Activated CD4-positive, alpha-beta T cell treated with anti-CD3 and anti-CD28 coated beads, Interleukin-2, amount 10 ng/mL, durations not matched to agents 24 days and 14 days (primary cell): ENCODE results near the gene URB1. TPM values are rescaled to one million over a fixed set of nuclear protein-coding genes. Genes with fewer than 3 reads are reported as not detected.
"Not testable (repeated sequence)": the region's sequence is repeated elsewhere in the genome, so short reads cannot be mapped to it uniquely, and the experiment has no call there.

ENCODE experiments used
- DNase-seq: peaks from one replicate; pipeline ENCODE4 v3.0.0; 2022
- H3K27ac Mint-ChIP-seq: one replicate; pipeline ENCODE4 v1.8.0; 2022; ENCODE audit warnings: mild to moderate bottlenecking, mixed read lengths
- H3K27me3 Mint-ChIP-seq: one replicate; pipeline ENCODE4 v1.8.0; 2022; ENCODE audit warnings: mixed read lengths
- H3K36me3 Mint-ChIP-seq: one replicate; pipeline ENCODE4 v1.8.0; 2022; ENCODE audit warnings: low read depth, mild to moderate bottlenecking, mixed read lengths
- H3K4me1 Mint-ChIP-seq: one replicate; pipeline ENCODE4 v1.8.0; 2021; ENCODE audit warnings: mixed read lengths
- H3K4me3 Mint-ChIP-seq: one replicate; pipeline ENCODE4 v1.8.0; 2022; ENCODE audit warnings: mild to moderate bottlenecking, moderate library complexity, mixed read lengths
- H3K9me3 Mint-ChIP-seq: one replicate; pipeline ENCODE4 v1.8.0; 2021; ENCODE audit warnings: mixed read lengths
- intact Hi-C: fragments of 100-400 bp; cut with micrococcal nuclease; formaldehyde crosslinking; loops from one replicate; pipeline ENCODE4 v1.15.1; 2023
- total RNA-seq: library from RNA; stranded (reverse); gene quantifications from 2 replicates; pipeline ENCODE4 v1.2.3, GENCODE V29; 2022

URB1 gene
- total RNA-seq, 1 donor from 2014 or later = 41.7 TPM

DNA sequence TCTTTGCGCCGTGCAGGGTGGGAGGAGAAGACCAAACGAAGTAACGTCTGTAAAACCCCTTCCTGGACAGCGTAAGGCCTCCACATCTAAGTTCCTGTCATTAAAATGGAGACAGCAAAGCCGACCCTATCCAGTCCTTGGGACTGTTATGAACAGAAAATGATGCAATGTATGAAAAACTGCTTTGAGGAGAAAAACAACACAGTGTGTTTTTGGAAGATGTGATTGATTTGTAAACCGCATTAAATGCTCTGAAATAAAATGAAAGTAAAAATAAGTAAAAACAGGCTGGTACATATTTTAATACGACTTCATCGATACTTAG, 827 bp upstream of the URB1 start:
- no peaks in the 10 kb centered on the region for H3K9me3 Mint-ChIP-seq
- H3K4me3 Mint-ChIP-seq = peak overlapping the region; percentile 93
- no peak for DNase-seq
- peaks cover 30% of the 10 kb centered on the region for H3K4me1 Mint-ChIP-seq
- peak overlapping the region; percentile 89 for H3K27ac Mint-ChIP-seq
- peaks cover 12% of the 10 kb centered on the region for H3K27me3 Mint-ChIP-seq
- H3K36me3 Mint-ChIP-seq = peaks cover 19% of the 10 kb centered on the region
- intact Hi-C loops = loop anchor here (1.0 to 2.0 kb wide), 5 partner anchors 18 to 333 kb away; partner anchors contain the start of genes CFAP298 and MIS18A

DNA sequence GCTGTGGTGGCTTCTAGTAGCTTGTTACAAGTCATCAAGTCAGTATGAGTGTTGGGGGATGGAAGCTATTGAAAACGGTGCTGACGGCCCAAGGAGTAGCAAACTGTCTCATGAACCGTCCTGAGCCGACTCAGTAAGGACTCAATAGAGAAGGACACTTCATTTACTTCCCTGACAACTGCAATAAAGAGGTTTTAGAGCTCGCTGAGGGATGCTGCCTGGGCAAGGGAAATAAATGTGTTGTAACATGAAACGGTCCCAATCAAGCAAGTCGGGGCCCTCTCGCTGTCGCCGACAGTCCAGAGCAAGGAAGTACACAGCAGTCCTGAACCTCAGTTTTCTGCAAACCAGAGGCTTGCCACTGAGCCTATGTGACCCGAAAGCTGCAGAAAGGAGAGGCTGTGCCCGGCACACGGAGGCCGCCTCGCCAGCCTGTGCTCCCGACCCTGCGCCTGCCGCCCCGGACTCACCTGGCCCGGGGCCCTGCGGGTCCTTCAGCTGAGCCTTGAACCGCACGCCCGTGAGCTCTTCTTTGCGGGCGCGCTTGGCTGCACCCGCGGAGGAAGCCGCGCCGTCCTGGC, 423 bp downstream of the URB1 start:
- no peak for DNase-seq

DNA sequence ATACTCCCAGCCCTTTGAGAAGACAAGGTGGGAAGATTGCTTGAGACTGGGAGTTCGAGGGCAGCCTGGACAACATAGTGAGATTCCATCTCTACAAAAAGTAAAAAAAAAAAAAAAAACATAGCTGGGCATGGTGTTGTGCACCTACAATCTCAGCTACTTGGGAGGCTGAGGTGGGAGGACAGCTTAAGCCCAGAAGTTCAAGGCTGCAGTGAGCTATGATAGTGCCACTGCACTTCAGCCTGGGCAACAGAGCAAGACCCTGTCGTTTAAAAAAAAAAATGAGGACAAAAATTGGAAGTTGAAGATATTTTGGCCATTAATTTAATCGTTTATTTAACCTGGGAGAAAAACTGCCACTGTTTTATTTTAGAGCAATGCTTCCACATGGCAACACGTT, 1.1 kb downstream of the URB1 start:
- Mint-ChIP-seq H3K36me3 (peaks cover 27% of the 10 kb centered on the region), H3K4me1 (peaks cover 36% of the 10 kb centered on the region), H3K4me3 (peak overlapping the region; percentile 93), H3K27ac (peak overlapping the region; percentile 54), H3K27me3 (peaks cover 6% of the 10 kb centered on the region), H3K9me3 (no peaks in the 10 kb centered on the region)
- DNase-seq = no peak
- intact Hi-C loops = loop anchor here (2.0 kb wide), 3 partner anchors 113 to 335 kb away; partner anchors contain the start of gene MIS18A

More for the DNA sequence above, 423 bp downstream of the URB1 start:
- Mint-ChIP-seq H3K9me3 (no peaks in the 10 kb centered on the region), H3K4me1 (peaks cover 33% of the 10 kb centered on the region), H3K27ac (peak overlapping the region; percentile 89), H3K27me3 (peaks cover 6% of the 10 kb centered on the region), H3K4me3 (peak overlapping the region; percentile 93), H3K36me3 (peaks cover 23% of the 10 kb centered on the region)
- intact Hi-C loops = loop anchor here (2.0 kb wide), 3 partner anchors 114 to 334 kb away; partner anchors contain the start of gene MIS18A

DNA sequence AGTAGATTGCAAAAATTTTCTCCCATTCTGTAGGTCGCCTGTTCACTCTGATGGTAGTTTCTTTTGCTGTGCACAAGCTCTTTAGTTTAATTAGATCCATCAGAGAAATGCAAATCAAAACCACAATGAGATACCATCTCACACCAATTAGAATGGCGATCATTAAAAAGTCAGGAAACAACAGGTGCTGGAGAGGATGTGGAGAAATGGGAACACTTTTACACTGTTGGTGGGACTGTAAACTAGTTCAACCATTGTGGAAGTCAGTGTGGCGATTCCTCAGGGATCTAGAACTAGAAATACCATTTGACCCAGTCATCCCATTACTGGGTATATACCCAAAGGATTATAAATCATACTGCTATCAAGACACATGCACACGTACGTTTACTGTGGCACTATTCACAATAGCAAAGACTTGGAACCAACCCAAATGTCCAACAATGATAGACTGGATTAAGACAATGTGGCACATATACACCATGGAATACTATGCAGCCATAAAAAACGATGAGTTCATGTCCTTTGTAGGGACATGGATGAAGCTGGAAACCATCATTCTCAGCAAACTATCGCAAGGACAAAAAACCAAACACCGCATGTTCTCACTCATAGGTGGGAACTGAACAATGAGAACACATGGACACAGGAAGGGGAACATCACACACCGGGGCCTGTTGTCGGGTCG, 2.1 kb downstream of the URB1 start:
- H3K9me3 Mint-ChIP-seq, H3K27me3 Mint-ChIP-seq, DNase-seq, intact Hi-C loops, H3K27ac Mint-ChIP-seq: not testable (repeated sequence)
- H3K4me1 Mint-ChIP-seq = peaks cover 37% of the 10 kb centered on the region
- peak overlapping the region; percentile 25 for H3K4me3 Mint-ChIP-seq
- H3K36me3 Mint-ChIP-seq = peaks cover 28% of the 10 kb centered on the region

DNA sequence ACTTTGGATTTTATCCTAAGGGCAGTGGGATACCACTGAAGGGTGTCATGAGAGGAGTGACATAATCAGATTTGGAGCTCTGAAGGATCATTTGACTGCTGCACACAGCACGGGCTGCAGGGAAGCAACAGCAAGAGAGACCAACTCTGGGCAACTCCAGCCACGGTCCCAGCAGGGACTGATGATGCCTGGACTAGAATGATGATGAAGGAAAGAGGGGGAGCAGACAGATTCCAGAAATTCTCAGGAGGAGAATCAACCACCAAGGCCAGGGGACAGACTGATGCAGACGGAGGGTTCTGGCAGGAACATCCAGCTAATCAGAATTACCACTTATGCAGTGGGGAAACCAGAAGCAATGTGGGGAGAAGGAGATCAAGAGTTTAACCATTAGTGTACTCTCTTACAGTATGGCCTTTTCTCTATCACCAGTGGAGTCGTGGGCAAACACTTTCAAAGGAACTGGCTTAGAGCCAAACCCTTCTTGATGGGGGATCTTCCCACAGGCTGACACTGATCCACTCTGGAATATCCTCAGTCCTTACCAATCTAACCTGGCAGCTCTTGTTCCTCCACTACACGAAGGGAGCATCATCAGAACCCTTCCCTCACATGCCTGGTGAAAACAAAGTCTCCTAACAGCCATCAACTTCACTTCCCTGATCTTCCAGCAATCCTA, 3.3 kb downstream of the URB1 start:
- Mint-ChIP-seq H3K4me1 (peaks cover 42% of the 10 kb centered on the region), H3K9me3 (no peaks in the 10 kb centered on the region), H3K27me3 (no peaks in the 10 kb centered on the region), H3K27ac (no peak overlapping the region), H3K36me3 (peaks cover 38% of the 10 kb centered on the region), H3K4me3 (peak overlapping the region; percentile 8)
- intact Hi-C loops = no loop called here
- DNase-seq = no peak

DNA sequence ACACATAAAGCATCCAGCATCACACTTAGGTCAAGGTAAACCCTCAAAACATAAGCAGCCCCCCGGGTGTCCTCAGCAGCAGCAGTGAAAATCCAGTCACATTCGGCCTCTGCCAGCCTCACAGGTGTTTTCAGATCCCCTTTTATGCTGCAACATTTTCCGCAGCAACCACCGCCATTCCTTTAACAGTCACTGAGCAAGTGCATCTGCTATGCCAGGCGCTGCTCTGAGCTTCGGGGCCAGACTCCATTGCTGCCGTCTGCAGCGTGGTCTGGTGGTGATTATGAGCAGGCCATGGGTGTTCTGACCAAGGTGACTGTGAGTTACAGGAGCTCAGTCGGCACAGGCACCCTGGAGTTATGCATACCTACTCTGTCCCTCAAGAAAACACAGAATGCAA, 4.5 kb downstream of the URB1 start:
- H3K36me3 Mint-ChIP-seq = peaks cover 46% of the 10 kb centered on the region
- no peak overlapping the region for H3K27ac Mint-ChIP-seq
- H3K27me3 Mint-ChIP-seq = no peaks in the 10 kb centered on the region
- DNase-seq = no peak
- intact Hi-C loops = no loop called here
- no peak overlapping the region for H3K4me3 Mint-ChIP-seq
- peaks cover 34% of the 10 kb centered on the region for H3K4me1 Mint-ChIP-seq
- H3K9me3 Mint-ChIP-seq = no peaks in the 10 kb centered on the region

DNA sequence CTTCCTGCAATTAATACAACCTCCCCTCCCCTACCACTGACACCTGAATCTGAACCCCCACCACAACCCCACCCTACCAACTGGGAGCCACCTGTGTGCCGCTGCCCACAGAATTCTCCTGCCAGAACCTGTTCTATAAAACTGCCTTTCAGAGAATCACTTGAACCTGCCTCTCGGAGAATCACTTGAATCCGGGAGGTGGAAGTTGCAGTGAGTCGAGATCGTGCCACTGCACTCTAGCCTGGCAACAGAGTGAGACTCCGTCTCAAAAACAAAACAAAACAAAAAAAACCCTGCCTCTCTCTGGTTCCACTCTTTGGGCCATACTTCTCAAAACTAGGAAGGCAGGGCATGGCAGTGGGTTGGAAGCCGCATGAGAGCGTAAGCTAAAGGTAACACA, 5.7 kb downstream of the URB1 start:
- Mint-ChIP-seq H3K9me3 (no peaks in the 10 kb centered on the region), H3K27ac (peak overlapping the region; percentile 32), H3K4me1 (peaks cover 33% of the 10 kb centered on the region), H3K36me3 (peaks cover 58% of the 10 kb centered on the region), H3K4me3 (no peak overlapping the region), H3K27me3 (no peaks in the 10 kb centered on the region)
- DNase-seq = no peak
- intact Hi-C loops = no loop called here

DNA sequence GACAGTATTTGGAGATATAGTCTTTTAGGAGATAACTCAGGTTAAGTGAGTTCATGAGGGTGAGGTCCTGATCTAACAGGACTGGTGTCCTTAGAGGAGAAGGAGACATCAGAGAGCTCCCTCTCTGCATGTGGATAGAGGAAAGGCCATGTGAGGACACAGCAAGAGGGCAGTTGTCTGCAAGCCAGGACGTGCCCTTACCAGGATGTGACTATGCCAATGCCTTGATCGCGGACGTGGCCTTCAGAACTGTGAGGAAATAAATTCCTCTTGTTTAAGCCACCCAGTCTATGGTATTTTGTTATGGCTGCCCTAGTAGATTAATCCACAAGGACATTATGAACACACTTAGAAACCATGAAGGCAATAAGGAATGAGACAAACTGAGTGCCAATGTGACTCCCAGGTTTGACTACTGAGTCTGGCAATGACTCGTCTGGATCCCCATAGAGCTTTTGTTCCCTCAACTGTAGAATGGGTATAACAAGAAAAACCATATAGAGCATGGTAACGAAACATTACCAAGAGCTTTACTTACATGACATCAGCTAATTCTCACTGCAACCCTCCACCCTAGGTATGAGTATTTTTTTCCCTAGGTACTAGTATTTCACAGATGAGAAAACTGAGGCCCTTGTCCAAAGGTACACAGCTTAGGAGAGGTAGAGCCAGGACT, 6.5 kb downstream of the URB1 start:
- Mint-ChIP-seq H3K9me3 (no peaks in the 10 kb centered on the region), H3K4me3 (no peak overlapping the region), H3K36me3 (peaks cover 58% of the 10 kb centered on the region), H3K4me1 (peaks cover 27% of the 10 kb centered on the region), H3K27me3 (no peaks in the 10 kb centered on the region), H3K27ac (no peak overlapping the region)
- DNase-seq = no peak
- intact Hi-C loops = no loop called here

DNA sequence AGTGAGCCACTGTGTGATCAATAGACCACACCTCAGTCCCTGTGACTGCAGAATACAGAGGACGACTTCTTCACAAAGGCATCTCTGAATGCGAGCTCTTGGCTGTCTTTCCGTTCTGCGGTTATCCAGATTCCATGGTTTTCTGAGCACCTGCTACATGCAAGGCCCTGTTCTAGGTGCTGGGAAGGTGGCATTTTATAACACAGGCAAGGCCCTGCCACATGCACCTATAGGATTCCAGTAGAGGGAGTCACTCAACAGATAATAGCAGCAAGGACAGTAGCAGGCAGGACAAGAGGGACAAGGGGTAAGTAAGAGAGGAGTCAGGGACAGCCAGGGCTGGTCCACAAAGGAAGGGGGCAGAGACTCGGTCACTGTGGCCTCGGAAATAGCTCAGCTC, 9.0 kb downstream of the URB1 start:
- H3K9me3 Mint-ChIP-seq = no peaks in the 10 kb centered on the region

DNA sequence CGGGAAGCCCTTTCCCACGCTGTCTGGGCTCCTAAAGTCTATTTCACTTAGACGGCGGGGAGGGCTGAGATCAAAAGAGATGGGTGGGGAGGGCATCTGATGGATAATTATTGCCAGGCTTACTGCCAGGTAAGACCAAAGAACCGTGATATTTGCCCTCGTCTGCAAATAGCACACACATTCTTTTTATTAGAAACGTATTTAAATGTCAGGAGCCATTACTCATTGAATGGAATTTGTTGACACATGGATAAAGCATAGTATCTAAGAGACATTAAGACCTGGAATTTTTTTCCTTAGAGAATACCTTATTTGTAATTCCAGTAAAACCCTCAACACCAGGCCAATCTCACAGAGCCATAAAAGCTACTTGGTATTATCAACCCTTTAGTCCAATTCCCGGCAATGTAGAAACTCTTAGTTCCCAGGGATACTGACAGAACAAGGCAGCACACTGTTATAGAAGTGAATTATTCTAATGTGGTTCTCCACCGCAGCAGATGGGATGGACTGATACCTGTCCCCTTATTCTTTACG, 10.6 kb downstream of the URB1 start:
- intact Hi-C loops = no loop called here

More for the DNA sequence above, 9.0 kb downstream of the URB1 start:
- H3K27ac Mint-ChIP-seq = no peak overlapping the region
- no peaks in the 10 kb centered on the region for H3K27me3 Mint-ChIP-seq
- no peak for DNase-seq
- intact Hi-C loops = no loop called here
- H3K4me1 Mint-ChIP-seq = peaks cover 14% of the 10 kb centered on the region
- H3K4me3 Mint-ChIP-seq = no peak overlapping the region
- peaks cover 62% of the 10 kb centered on the region for H3K36me3 Mint-ChIP-seq

DNA sequence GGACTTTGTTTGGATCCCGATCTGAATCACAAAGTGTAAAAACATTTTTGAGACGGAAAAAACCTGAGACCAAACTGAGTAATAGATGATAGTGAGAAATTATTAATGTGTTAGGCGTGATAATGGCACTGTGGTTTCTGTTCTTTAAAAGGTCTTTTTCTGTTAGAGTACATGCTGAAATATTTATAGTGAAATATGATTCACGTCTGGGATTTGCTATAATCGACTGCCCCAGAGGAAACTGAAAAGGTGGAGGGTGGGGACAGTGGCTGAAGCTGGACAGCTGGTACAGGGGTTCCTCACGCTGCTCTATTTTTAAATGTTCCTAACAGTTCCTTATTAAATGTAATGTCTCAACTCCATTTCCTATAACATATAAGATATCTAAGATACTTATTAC, 11.2 kb downstream of the URB1 start:
- intact Hi-C loops = no loop called here
- DNase-seq = no peak
- H3K4me3 Mint-ChIP-seq = no peak overlapping the region
- no peaks in the 10 kb centered on the region for H3K27me3 Mint-ChIP-seq
- H3K9me3 Mint-ChIP-seq = no peaks in the 10 kb centered on the region
- H3K27ac Mint-ChIP-seq = no peak overlapping the region
- H3K36me3 Mint-ChIP-seq = peaks cover 70% of the 10 kb centered on the region
- peaks cover 6% of the 10 kb centered on the region for H3K4me1 Mint-ChIP-seq

More for the DNA sequence above, 10.6 kb downstream of the URB1 start:
- H3K27me3 Mint-ChIP-seq = no peaks in the 10 kb centered on the region
- peaks cover 68% of the 10 kb centered on the region for H3K36me3 Mint-ChIP-seq
- H3K4me1 Mint-ChIP-seq = peaks cover 9% of the 10 kb centered on the region
- H3K27ac Mint-ChIP-seq = peak overlapping the region; percentile 53
- no peak for DNase-seq
- H3K4me3 Mint-ChIP-seq = no peak overlapping the region
- no peaks in the 10 kb centered on the region for H3K9me3 Mint-ChIP-seq

DNA sequence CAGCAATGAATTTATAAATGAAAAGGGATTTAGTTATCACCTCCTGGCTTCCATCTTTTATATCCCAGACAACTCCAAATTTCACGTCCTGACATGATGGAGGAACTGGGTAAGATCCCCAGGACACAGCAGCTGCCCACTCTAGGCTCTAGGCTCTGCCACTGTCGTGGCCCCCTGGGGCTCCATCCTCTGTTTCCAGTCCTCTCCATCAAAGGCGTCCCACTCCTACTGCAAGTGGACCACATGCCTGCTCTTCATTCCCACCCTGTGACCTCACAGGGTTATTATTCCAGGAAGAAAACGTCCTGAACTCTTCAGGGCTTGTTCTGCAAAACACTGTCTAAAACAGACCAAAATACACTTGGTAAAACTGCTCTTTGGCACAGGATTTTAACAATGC, 11.9 kb downstream of the URB1 start:
- Mint-ChIP-seq H3K36me3 (peaks cover 75% of the 10 kb centered on the region), H3K27me3 (no peaks in the 10 kb centered on the region), H3K27ac (no peak overlapping the region), H3K9me3 (no peaks in the 10 kb centered on the region), H3K4me1 (peaks cover 6% of the 10 kb centered on the region), H3K4me3 (no peak overlapping the region)
- DNase-seq = no peak
- intact Hi-C loops = no loop called here

DNA sequence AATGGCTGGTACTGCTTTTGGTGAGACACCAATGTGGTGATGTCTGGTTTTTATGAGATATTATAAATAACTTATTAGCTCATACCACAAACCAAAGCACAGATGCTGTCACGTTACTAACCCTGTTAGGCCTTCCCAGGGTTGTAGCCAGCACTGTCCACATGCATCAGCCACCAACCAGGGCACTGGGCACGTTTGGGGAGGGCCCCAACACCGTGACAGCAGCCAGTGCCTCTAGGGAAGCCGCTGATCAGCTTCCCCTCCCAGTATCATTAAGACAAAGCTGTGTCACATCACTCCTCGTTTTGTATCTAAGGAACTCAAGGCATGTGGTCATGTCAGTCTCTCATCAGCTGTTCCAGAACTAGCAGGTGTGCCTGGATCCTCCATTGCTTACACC, 13.9 kb downstream of the URB1 start:
- H3K27me3 Mint-ChIP-seq = no peaks in the 10 kb centered on the region
- no peaks in the 10 kb centered on the region for H3K4me1 Mint-ChIP-seq
- intact Hi-C loops = no loop called here
- H3K36me3 Mint-ChIP-seq = peaks cover 70% of the 10 kb centered on the region
- DNase-seq = no peak
- H3K27ac Mint-ChIP-seq = no peak overlapping the region
- no peak overlapping the region for H3K4me3 Mint-ChIP-seq
- no peaks in the 10 kb centered on the region for H3K9me3 Mint-ChIP-seq

DNA sequence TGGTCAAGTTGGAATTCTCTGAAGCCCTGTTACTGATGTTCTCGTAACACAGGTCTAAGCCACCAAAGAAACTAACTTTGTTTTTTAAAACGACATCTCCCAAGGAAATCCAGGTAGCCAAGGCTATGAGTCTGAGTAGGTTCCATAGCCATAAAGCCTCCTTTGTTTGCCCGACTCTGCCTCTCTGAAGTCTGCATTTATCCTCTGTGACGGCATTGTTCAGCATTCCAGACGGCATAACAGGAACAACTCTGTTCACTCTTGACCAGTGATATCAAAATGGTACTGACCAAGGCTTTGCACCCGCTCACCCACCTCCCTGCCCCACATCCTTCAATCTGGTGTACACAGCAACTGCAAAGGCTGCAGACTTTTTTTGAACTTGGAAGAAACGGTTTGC, 14.8 kb downstream of the URB1 start:
- no peaks in the 10 kb centered on the region for H3K4me1 Mint-ChIP-seq
- no peak overlapping the region for H3K4me3 Mint-ChIP-seq
- H3K27ac Mint-ChIP-seq = no peak overlapping the region
- H3K9me3 Mint-ChIP-seq = no peaks in the 10 kb centered on the region
- no peaks in the 10 kb centered on the region for H3K27me3 Mint-ChIP-seq
- peaks cover 65% of the 10 kb centered on the region for H3K36me3 Mint-ChIP-seq
- no peak for DNase-seq
- intact Hi-C loops = no loop called here
